ENCODE results near the gene XIAP.

Gene XIAP

DNA sequence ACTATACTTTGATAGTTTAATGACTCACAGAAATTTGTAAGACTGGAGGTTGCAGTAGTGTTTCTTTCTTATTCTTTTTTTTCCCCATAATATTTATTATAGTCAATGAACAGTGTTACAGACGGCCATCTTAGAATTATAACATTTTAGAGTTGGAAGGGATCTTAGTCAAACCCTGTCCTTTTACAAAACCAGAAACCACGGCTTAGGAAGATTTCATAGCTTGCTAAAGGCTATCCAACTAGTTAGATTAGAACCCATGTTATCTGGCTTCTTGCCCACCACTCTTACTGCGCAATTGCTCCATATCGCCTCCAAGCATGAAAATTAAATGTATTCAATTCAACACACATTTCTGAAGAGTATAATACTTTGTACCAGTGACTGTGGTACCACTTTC is 1.1 kb downstream of the XIAP start:
- peaks cover 10% of the 10 kb centered on the region for H3K36me3 Mint-ChIP-seq (ENCODE audit: low read depth)
- TF ChIP-seq, protein P1, sequence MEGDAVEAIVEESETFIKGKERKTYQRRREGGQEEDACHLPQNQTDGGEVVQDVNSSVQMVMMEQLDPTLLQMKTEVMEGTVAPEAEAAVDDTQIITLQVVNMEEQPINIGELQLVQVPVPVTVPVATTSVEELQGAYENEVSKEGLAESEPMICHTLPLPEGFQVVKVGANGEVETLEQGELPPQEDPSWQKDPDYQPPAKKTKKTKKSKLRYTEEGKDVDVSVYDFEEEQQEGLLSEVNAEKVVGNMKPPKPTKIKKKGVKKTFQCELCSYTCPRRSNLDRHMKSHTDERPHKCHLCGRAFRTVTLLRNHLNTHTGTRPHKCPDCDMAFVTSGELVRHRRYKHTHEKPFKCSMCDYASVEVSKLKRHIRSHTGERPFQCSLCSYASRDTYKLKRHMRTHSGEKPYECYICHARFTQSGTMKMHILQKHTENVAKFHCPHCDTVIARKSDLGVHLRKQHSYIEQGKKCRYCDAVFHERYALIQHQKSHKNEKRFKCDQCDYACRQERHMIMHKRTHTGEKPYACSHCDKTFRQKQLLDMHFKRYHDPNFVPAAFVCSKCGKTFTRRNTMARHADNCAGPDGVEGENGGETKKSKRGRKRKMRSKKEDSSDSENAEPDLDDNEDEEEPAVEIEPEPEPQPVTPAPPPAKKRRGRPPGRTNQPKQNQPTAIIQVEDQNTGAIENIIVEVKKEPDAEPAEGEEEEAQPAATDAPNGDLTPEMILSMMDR (IDR thresholded peaks at IDR 0.05) = no peak
- H3K27ac Mint-ChIP-seq = peak overlapping the region; percentile 96
- H3K27me3 Mint-ChIP-seq (ENCODE audit: low read depth, poor library complexity) = no peaks in the 10 kb centered on the region
- DNase-seq = no peak
- peak overlapping the region; percentile 89 for H3K4me3 Mint-ChIP-seq
- peaks cover 27% of the 10 kb centered on the region for H3K4me1 Mint-ChIP-seq
- H3K9me3 Mint-ChIP-seq = peaks cover 55% of the 10 kb centered on the region

DNA sequence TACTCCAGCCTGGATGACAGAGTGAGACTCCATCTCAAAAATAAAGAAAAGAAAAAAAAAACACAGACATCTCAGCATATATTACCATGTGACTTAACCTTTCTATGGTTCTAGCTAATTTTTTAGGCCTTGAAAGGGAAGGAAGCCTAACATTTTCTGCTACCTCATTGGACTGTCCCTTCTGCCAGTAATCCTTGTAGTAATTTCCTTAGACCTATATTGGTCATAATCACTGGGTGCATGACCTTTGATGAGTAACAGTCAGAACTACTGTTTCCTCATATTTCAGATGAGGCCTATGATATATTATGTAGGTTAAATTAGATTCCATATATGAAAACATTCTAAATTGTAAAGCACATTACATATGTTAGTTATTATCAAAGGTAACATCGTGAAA is 9.6 kb downstream of the XIAP start:
- Mint-ChIP-seq H3K36me3 (ENCODE audit: low read depth) (peaks cover 50% of the 10 kb centered on the region), H3K27ac (no peak overlapping the region), H3K27me3 (ENCODE audit: low read depth, poor library complexity) (no peaks in the 10 kb centered on the region), H3K9me3 (peaks cover 46% of the 10 kb centered on the region), H3K4me3 (no peak overlapping the region), H3K4me1 (no peaks in the 10 kb centered on the region)
- TF ChIP-seq, protein P1 (IDR thresholded peaks at IDR 0.05) = no peak
- DNase-seq = no peak

DNA sequence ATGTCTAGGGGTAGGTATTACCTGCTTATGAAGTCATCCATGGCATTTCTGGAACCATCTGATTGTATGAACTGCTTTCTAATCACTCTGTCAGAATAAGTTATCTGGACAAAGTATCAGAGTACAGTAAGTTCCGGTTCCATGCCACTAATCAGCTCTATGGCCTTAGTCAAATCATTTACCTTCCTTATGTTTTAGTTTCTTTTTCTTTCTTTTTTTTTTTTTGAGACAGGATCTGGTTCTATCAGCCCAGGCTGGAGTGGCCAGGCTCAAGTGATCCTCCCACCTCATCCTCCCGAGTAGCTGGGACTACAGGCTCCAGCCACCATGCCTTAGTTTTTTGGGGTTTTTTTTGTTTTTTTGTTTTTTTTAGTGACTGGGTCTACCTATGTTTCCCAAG is 11.5 kb downstream of the XIAP start:
- no peak for DNase-seq
- Mint-ChIP-seq H3K36me3 (ENCODE audit: low read depth) (peaks cover 49% of the 10 kb centered on the region), H3K4me3 (no peak overlapping the region), H3K9me3 (peaks cover 43% of the 10 kb centered on the region), H3K27ac (no peak overlapping the region), H3K4me1 (no peaks in the 10 kb centered on the region), H3K27me3 (ENCODE audit: low read depth, poor library complexity) (no peaks in the 10 kb centered on the region)
- TF ChIP-seq, protein P1 (IDR thresholded peaks at IDR 0.05) = no peak

DNA sequence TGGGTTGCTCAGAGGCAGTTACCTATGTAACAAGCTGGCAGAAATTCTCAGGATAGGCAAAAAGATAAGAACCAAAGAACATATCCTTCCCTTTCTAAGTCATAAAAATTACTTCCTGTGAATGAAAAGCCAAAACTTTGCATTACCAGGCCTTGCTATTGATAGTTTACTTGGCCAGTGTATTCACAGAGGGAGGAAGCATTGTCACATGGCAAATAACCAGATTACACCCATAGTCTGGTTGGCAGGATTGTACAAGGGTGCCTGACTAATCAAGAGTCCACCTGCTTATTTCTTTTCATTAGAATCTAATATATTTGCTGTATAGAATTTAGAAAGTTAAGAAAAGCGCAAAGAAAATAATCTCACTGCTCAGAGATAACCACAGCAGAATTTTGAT is 14.1 kb downstream of the XIAP start:
- Mint-ChIP-seq H3K27ac (no peak overlapping the region), H3K36me3 (ENCODE audit: low read depth) (peaks cover 59% of the 10 kb centered on the region), H3K27me3 (ENCODE audit: low read depth, poor library complexity) (no peaks in the 10 kb centered on the region), H3K4me1 (no peaks in the 10 kb centered on the region), H3K9me3 (peaks cover 54% of the 10 kb centered on the region), H3K4me3 (no peak overlapping the region)
- no peak for DNase-seq
- TF ChIP-seq, protein P1 (IDR thresholded peaks at IDR 0.05) = no peak

DNA sequence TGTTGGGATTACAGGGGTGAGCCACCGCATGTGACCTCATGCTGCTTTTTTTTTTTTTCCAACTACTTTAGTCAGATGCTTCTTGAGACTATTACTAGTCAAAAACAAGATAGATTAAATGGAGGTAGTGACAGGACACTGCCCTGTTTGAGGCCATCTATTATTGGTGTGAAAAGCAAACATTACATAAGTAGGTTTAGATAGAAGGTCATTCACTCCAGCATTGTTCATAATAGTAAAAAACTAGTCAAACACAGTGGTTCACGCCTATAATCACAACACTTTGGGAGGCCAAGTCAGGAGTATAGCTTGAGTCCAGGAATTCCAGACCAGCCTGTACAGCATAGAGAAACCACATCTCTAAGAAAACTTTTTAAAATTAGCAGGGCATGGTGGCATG is 16.3 kb downstream of the XIAP start:
- H3K4me3 Mint-ChIP-seq = no peak overlapping the region
- TF ChIP-seq, protein P1 (IDR thresholded peaks at IDR 0.05) = no peak
- peaks cover 49% of the 10 kb centered on the region for H3K36me3 Mint-ChIP-seq (ENCODE audit: low read depth)
- H3K27me3 Mint-ChIP-seq (ENCODE audit: low read depth, poor library complexity) = no peaks in the 10 kb centered on the region
- no peak for DNase-seq
- no peak overlapping the region for H3K27ac Mint-ChIP-seq
- peaks cover 47% of the 10 kb centered on the region for H3K9me3 Mint-ChIP-seq
- peaks cover 6% of the 10 kb centered on the region for H3K4me1 Mint-ChIP-seq

DNA sequence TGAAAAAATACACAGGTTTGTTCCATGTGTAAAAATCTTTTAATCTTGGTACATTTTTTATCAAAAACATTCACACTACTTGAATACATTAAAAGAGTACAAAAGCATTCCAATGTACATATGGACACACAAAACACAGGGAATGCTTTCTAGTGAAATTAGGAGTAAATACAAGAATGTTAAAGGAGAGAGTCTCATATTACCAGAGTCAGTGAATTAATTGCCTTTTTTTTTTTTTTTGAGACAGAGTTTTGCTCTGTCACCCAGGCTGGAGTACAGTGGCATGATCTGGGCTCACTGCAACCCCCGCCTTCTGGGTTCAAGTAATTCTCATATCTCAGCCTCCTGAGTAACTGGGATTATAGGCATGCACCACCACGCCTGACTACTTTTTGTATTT is 17.0 kb downstream of the XIAP start:
- Mint-ChIP-seq H3K27ac (no peak overlapping the region), H3K4me3 (no peak overlapping the region), H3K4me1 (peaks cover 9% of the 10 kb centered on the region), H3K9me3 (peaks cover 44% of the 10 kb centered on the region), H3K36me3 (ENCODE audit: low read depth) (peaks cover 45% of the 10 kb centered on the region), H3K27me3 (ENCODE audit: low read depth, poor library complexity) (no peaks in the 10 kb centered on the region)
- DNase-seq = no peak
- TF ChIP-seq, protein P1 (IDR thresholded peaks at IDR 0.05) = no peak
